Activated CD8-positive, alpha-beta memory T cell treated with anti-CD3 and anti-CD28 coated beads for 48 hours (primary cell): ENCODE measurements around the gene TMEM37.
"Not testable (repeated sequence)": the region's sequence is repeated elsewhere in the genome, so short reads cannot be mapped to it uniquely, and the experiment has no call there.

ENCODE experiments used
- DNase-seq, 3 experiments: peaks; one replicate each; pipeline ENCODE4 v3.0.0-alpha.2; 2020; ENCODE audit warnings: low read depth in 2 of 3, low spot score in 2 of 3

TMEM37 gene, protein sequence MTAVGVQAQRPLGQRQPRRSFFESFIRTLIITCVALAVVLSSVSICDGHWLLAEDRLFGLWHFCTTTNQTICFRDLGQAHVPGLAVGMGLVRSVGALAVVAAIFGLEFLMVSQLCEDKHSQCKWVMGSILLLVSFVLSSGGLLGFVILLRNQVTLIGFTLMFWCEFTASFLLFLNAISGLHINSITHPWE

DNA sequence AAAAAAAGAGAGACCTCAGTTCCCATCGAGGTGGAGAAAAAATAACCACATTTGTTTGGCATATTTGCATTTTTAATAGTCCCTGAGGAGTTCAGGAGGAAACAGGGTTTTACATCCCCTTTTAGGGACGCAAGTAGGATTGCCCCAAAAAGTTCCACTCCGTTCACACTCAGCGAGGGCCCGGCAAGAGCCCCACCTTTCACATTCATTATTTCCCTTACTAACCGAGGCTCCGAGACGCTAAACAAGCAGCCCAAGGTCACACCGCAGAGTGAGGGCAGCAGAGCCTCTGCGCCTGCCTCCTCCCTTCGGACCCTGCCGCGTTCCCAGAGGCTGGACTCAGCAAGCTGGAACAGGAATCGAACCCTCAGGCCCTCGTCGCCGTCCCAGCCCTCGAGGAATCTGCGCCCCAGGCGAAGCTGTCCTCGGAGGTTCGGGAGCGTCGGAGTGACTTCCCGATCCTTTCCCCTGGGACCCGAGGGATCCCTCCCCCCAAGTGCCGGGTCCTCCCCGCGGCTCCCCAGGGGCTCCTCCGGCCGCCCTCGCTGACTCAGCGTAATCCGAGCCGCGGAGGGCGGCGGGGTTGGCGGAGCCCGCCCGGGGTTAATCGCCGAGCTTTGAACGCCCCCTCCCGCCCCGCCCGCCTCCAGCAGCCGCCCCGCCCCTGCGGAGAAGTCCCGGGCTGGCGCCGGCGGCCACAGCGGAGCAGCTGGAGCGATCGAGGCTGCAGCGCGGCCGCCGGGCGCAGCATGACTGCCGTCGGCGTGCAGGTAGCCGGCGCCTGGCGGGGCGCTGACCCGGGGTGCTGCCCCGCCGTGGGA lies at the start of gene TMEM37:
Gene TMEM37, plus strand, starts transcription at position 700 of the 821 bp plus-strand sequence. Its CDS starts 50 bp downstream, at position 750.
- no peak for DNase-seq

DNA sequence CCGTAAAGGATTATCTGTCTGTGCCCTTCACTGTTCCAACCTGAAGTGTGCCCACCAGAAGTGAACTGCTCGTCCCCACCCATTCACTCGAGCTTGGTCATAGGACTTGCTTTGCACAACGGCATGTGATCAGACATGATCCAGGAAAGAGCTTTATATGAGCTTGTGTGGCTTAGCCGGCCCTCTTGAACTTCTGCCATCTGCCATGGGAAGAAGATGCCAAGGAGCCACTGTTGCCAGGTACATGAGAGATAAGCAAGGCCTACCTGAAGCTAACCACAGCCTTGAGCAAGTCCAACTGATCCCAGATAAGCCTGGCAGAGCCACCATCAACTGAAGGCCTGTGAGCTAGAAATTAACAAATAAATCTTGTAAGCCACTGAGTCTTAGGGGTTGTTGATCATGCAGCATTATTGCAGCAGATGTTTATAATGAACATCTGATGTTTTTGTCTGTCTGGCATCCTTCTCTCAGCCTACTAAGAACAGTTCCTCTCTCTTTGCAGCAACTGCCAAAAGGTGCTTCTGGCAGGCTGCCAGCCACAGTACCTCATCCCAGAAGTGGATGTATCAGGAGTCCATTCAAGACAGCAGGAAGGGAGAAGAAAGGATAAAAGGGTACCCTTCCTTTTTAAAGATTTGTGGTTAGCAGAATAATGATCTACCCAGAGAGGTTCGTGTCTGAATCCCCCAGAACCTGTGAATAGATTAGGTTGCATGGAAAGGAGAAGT lies 48.1 kb upstream of the TMEM37 start:
- no peak for DNase-seq

DNA sequence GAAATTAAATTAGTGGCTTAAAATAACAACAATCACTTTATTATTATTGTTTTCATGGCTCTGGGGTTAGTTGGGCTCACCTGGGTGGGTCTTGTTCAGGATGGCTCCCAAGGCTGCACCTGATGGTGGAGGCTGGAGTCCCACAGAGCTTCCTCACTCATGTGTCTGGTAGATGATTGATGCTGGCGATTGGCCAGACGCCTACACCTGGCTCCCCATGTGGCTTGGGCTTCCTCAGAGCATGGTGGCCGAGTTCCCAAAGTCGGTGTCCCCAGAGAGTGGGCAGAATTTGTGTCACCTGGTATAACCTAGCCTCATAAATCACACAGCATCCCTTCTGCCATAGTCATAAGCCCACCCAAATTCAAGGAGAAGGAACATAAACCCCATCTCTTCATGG lies 46.7 kb upstream of the TMEM37 start:
- no peak for DNase-seq

DNA sequence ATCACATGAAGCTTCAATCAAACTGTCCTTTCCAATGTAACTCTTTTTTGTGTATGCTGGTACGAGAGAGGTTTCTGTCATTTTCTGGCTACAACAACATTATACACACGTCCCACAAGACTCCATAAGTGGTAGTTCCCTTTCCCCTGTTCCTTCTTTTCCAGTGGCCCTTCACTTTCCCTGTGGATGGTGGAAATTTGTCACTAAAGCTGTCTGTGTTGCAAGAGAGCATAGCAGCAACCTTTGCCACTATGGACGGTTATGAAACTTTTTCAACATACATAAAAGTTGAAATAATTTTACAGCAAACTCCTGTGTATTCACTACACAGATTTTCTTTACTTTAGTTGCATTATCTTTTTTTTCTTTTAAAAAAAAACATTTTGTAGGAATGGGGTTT lies 46.2 kb upstream of the TMEM37 start:
- DNase-seq = no peak

DNA sequence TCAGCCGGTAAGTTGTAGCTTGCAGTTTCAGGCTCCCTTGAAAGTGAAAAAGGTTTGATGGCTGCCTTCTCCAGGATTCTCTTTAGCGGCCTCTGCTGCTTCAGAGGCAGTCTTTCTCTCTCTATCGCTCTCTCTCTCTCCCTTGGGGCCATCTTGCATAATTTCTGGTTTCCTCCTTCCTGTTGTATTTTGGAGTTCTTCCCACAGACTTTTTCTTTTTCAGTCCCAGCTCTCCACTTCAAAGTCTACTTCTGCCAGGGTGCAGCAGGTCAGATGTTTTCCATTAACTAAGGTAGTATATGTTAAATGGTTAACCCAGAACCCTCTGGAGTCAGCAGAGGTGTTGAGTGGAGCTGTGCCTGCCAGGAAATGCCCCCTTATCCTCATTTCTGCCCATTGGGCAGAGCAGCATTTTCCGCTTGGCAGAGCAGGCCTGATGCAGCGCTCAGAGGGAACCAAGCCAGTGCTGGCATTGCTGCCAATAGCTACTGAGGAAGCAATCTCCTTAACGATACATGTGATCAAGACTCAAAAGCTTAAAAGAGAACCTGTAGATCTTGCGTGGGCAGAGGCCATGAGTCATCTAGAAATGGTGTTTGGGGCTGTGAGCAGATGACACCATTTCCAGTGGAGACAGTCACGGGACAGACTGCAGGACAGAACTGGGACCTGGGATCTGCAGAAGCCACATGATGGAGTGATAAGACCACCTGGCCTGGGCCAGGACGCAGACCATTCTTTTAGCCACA lies 44.1 kb upstream of the TMEM37 start:
- no peak for DNase-seq

DNA sequence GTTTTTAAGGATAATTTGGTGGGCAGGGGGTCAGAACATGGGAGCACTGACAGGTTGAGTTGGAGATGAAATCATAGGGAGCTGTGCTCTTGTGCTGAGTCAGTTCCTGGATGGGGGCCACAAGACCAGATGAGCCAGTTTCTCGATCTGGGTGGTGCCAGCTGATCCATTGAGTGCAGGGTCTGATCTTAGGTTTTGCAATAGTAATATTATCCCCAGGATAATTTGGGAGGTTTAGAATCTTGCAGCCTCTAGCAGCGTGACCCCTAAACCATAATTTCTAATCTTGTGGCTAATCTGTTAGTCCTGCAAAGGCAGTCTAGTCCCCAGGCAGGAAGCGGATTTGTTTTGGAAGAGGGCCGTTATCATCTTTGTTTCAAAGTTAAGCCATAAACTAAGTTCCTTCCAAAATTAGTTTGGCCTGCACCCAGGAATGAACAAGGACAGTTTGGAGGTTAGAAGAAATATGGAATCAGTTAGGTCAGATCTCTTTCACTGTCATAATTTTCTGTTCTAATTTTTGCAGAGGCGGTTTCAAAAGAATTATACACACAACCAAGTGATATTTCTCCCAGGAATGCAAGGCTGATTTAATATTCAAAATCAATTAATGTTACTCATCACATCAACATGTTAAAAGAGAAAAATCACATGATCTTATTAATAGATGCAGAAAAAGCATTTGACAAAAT lies 41.9 kb upstream of the TMEM37 start:
- no peak for DNase-seq

DNA sequence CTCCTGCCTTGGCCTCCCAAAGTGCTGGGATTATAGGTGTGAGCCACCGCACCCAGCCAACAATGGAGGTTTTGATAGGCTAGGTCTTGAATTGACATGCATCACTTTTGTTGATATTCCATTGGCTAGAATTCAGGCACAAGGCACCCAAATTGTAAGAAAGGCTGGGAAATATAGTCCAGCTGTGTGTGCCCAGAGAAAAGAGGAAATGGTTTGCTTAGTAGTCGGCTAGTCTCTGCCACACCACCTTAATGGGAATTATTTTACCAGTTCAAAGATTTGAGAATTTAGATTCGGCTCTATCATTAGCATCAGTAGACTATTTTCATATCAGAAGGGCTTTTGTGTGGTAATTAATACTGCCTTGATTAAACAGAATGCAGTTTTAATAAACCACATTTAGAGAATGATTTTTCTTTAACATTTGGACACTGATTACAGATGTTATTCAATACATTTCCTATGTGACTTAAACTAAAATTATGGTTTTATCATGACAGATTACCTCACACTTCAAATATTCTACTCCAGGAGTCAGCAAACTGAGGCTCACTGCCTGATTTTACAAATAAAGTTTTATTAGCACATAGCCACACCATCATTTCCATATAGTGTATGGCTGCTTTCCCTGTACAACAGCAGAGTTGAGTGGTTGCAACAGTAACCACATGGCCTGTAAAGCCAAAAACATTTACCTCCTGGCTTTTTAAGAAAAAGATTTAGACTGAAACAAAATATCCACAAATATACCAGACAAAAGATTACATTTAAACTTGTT lies 37.5 kb upstream of the TMEM37 start:
- no peak for DNase-seq

DNA sequence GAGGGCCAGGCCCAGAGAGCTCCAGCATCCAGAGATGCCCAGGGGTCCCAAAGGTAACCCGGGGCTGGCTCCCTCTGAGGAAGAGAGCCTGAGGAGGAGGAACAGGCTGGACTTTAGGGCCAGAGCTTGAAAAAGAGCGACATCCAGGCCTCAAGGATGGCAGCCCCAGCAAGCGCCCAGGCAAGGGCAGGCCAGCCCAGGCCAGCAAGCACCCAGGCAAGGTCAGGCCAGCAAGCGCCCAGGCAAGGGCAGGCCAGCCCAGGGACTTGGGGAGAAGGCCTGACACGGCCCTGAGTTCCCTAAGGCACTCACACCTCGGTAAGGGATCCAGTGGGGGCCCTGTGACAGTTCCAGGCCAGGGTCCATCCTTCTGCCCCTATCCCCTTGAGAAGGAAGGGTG lies 34.5 kb upstream of the TMEM37 start:
- DNase-seq = no peak

DNA sequence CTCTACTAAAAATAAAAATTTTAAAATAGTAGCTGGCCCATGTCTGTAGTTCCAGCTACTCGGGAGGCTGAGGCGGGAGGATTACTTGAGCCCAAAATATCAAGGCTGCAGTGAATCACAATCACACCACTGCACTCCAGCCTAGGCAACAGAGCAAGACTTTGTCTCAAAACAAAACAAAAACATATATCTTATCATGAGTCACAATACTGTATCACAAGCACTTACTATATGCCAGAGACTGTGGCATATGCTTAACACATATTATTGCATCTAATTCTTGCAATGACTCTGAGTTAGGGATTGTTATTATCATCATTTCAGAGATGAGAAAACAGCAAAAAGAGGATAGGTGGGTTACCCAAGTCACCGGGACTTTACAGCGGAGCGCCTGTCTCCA lies 29.5 kb upstream of the TMEM37 start:
- DNase-seq = no peak

DNA sequence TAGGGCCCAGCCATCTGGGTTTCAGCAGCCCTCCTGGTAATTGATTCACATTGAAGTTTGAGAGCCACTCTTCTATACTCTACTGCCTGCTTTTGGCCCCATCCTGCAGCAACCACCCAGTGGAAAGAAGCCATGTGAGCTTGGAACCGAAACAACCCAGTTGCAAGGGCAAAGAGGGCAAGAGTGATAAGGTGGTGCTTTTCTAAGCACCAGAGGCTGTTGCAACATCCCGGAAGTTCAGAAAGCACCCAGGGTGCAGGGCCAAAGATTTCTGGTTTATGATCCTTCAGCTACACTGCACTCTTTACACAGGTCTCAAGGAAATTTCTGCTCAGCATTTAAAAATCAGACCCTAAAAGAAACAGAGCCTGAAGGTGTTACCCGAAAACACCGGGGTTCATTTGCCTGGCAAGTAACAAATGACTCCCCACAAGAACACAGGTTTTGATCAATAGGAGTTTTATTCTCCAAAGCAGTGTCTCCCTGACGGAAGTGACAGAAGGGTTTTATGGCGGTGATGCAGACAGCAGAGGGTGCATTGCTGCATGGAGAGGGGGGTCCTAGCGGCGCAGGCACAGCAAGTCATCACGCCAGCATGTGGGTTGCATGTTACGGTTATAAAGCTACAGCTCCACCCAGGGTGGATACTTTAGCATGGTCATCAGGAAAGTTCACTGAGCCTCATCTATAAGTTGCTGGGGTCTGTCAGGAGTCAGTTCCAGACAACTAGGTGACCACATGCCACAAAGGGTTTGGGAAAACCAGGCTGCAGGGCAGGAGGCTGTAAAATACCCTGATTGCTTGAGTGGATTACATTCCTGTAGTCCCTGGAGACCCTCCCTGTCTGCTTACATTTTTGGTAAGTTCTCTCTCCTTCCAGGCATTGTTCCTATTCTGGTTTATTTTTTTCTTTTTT lies 28.8 kb upstream of the TMEM37 start:
- no peak for DNase-seq

DNA sequence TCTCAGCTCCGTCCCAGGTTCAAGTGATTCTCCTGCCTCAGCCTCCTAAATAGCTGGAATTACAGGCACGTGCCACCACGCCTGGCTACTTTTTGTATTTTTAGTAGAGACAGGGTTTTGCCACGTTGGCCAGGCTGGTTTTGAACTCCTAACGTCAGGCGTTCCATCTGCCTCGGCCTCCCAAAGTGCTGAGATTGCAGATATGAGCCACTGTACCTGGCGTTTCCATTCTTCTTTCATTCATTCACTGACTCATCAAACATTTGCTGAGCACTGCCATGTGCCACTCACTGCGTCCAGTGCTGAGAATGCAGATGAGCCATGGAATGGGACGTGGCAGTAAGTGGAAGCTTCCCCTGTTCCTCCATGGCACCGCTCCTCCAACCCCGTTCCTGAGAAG lies 28.0 kb upstream of the TMEM37 start:
- not testable (repeated sequence) for DNase-seq

DNA sequence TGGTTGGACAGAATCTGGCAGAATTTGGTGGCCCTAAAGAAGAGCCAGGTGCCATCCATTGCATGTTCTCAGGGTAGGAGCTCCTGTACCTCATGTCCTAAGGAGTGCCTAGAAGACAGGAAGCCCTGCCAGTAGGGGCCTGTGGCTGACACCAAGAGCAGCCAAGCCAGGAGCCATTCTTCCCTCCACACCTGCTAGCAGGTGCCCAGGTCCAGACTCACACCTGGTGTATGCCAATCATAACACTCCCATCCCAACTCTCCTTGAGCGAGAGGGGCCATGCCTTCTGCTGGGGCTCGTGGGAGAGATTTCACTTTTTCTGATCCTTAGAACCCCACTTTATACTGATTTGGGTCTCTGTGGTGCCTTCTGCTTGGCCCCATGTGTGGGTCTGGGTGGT lies 26.5 kb upstream of the TMEM37 start:
- no peak for DNase-seq

DNA sequence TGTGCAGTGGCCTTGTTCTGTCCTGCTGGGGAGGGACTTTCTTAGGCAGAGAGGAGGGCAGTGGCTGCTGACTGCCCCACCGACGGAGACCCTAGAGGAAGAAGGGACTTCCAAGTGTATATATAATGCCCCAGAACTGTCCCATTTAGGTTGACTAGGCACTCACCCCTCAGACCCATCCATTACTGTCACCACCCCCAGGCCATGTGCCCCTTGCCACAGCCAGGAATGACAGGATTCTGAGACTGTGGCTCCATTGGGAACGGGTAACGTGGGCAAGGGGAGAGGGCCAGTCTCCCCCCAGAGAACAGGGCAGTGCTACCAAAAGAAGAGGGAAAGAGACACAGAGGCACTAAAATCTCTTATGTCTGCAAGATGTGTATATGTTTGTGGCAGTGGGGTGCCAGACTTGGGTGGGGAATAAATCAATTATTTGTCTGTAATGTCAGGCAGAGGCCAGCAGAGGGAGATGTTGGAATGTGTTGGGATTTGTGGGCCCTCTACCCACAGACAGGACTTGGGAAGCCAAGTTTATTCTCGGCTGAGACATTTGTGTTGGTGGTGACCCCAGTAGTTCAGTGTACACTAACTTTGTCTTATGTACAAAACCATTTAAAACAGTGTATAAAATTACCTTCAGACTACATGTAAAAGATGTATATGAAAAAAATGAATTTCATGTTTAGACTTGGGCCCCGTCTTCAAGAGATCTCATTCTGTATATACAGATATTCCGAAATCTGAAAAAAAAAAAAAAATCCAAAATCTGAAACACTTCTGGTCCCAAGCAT lies 24.0 kb upstream of the TMEM37 start:
- peak in 1 of 3 experiments; percentile 19 for DNase-seq

DNA sequence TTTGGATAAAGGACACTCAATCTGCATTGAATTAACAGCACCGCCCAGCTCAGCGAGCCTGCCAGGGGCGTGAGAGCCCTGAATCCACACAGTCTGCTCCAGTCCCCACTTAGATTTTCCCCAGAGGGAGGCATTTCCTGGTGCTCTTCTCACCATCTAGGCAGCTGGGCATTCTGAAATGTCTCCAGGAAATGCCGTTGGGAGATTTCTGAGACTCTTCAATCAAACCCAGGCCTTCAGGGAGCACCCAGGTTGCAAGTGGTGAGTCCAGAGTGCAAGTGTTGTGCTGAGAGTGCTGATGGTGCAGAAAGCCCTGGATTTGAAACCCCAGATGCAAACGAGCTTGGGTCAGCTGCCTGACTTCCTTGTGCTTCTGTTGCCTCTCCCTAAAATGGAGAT lies 23.4 kb upstream of the TMEM37 start:
- DNase-seq = no peak

DNA sequence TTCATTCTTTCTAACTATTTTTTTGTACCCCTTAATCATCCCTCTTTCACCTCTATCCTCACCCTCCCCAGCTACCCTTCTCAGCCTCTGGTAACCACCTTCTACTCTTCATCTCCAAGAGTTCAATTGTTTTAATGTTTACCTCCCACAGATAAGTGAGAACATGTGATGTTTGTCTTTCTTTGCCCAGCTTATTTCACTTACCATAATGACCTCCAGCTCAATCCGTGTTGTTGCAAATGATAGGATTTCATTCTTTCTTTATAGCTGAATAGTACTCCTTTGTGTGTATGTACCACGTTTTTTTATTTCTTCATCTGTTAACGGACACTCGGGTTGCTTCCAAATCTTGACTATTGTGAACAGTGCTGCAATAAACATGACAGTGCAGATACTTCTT lies 22.1 kb upstream of the TMEM37 start:
- no peak for DNase-seq

DNA sequence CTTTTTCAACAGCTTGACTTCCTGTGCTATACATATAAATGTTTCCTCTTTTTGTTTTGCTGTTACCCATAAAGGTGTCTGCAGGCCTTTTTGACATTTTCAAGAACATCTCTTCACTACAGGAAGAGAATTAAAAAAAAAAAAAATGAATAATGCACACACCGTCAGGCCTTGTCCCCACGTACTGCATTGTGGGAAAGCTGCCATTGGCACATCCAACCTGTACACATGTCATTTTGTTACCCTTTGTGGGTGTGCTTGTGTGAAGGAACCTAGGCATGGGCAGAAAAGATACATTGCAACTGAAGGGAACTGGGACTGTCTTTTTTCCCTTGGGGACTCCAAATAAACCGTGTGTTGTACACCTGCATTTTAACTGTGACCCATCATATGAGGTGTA lies 16.8 kb upstream of the TMEM37 start:
- DNase-seq = no peak

DNA sequence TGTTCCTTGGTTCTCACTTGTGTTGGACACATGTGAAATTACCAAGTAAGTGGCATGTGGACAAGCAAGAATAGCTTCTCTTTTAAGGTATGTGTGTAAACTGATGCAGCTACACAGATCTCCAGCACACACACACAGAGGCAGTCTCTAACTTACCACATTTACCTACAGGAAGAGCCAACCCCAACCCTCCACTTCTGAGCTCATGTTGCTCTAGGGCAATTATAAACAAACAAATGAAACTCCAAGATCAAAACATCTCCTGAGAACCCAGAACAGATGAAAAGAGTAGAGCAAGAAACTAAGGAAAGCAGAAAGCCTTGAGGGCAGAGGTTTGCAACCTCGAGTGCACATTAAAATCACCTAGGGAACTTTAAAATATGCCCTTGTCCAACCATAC lies 16.0 kb upstream of the TMEM37 start:
- no peak for DNase-seq

DNA sequence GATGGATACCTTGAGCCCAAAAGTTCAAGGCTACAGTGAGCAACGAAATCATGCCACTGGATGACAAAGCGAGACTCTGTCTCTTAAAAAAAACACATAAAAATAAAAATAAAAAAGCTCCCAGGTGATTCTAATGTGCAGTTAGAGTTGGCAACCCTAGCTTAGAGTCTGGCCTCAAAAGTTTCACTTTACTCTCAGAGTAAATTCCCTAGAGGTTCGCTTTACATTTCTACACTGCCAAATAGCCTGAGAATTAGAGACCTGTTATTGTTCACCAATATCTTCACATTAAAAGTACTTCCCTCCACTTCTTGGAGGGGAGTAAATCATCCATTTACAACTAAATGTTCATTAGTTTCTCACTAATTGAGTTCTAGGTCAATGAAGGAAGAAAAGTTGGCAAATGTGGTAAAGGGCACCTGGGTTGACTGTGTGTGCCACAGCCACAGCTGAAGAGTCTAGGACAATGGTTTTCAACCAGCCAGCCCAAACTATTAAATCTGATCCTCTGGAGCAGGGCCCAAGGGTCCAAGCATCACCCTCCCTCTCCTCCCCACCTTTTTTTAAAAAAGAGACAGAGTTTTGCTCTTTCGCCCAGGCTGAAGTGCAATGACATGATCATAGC lies 15.2 kb upstream of the TMEM37 start:
- no peak for DNase-seq
